ENCODE measurements around the gene CIART.
"Not testable (repeated sequence)": the region's sequence is repeated elsewhere in the genome, so short reads cannot be mapped to it uniquely, and the experiment has no call there.

The CIART gene

DNA sequence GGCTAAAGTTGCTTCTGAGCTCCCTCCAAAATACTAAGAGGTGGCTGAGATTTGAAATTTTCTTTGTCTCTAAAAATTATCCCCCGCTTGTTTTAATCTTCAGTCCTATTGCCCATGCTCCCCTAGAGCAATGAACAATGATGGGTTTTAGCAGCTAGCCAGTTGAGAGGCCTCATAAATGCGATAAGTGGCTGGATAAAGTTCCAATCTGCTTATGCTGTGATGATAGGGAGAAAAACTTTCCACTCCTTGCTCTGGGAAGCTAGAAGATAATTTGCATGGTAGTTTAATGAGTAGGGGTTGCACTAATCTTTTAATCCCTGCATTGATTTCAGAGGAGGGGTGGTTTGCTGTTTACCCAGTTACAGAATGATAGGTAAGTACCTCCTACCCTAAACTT is 29.4 kb downstream of the CIART start:
- DNase-seq: no peak

DNA sequence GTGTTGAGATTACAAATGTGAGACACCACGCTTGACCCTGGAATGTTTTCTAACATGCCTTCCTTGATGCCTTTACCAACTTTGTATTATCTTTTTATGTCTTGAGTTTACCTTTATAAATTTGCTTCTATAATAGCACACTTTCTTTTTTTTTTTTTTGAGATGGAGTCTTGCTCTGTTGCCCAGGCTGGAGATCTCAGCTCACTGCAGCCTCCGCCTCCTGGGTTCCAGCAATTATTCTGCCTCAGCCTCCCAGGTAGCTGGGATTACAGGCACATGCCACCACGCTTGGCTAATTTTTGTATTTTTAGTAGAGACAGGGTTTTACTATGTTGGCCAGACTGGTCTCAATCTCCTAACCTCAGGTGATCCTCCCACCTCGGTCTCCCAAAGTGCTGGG is 32.3 kb downstream of the CIART start:
- DNase-seq: not testable (repeated sequence)

- no peak for DNase-seq
Observed at GRCh38 chr1:150320667-150320978, 38.3 kb downstream of the CIART start.

DNA sequence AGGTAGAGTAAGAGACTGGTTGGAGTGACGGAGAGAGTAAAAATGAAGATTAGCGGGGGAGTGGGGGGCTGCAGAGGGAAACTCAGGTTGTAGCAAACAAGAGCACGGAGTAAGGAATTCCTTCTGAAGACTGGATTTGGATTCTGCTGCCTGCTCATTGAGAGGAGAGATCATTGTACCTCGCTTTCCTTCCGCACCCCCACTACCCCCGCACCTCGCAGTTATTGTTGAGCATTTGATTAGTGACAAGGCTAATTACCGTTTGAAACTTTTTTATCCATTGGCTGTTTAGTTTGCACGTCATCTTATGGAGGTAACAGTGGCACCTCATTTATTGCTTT is 39.4 kb downstream of the CIART start:
- no peak for DNase-seq

- no peak for DNase-seq
Observed at GRCh38 chr1:150322310-150322709, 40.0 kb downstream of the CIART start.

GRCh38 chr1:150332651-150333290 is 50.4 kb downstream of the CIART start:
- DNase-seq: no peak
